OCI-LY7 (cell line): ENCODE measurements around the gene CD93.

Experiments used
- EZH2phosphoT487 ChIP-seq: fragments of 200-600 bp; sonication (generic); IDR thresholded peaks from 2 replicates; pipeline ENCODE4 v1.6.1; 2018; ENCODE audit warnings: low read depth, borderline replicate concordance, mild to moderate bottlenecking, mixed run types, antibody characterized with exemption, low read length, moderate library complexity, mixed read lengths
- TF ChIP-seq, protein P1 (sequence below): fragments of 200-600 bp; sonication (generic); conservative IDR thresholded peaks from 2 replicates; pipeline ENCODE4 v1.5.1; 2014; ENCODE audit warnings: mild to moderate bottlenecking, antibody characterized with exemption, low read length, moderate library complexity, mixed read lengths

DNA sequence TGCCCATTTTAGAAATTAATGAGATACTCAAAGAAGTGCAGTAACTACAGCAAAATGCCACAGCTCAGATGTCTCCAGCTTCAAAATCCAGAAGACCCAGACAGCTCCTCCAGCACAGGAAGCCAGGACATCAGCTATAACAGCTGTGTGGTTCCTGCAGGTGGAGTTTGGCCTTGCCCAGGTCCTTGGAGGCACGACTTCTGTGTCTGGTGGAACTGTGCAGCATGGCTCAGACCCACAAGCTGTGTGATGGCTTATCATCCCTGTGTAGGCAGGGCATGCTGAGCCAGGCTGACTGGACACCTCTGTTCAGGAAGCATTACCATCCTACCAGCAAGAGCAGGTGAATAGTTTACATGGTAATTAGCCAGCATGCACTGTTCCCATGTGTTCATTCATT is 26.5 kb upstream of the CD93 start:
- TF ChIP-seq, protein P1, sequence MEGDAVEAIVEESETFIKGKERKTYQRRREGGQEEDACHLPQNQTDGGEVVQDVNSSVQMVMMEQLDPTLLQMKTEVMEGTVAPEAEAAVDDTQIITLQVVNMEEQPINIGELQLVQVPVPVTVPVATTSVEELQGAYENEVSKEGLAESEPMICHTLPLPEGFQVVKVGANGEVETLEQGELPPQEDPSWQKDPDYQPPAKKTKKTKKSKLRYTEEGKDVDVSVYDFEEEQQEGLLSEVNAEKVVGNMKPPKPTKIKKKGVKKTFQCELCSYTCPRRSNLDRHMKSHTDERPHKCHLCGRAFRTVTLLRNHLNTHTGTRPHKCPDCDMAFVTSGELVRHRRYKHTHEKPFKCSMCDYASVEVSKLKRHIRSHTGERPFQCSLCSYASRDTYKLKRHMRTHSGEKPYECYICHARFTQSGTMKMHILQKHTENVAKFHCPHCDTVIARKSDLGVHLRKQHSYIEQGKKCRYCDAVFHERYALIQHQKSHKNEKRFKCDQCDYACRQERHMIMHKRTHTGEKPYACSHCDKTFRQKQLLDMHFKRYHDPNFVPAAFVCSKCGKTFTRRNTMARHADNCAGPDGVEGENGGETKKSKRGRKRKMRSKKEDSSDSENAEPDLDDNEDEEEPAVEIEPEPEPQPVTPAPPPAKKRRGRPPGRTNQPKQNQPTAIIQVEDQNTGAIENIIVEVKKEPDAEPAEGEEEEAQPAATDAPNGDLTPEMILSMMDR, result no peak
- no peak for TF ChIP-seq EZH2phosphoT487
